H9 (cell line): Measurements from ENCODE around the gene NFASC. TPM values are rescaled to one million over a fixed set of nuclear protein-coding genes. Genes with fewer than 3 reads are reported as not detected.

Experiments
- DNase-seq: peaks from one replicate; pipeline ENCODE4 v3.0.0-alpha.2; 2017
- H2AFZ ChIP-seq: one replicate; pipeline ENCODE4 v1.6.1; 2013; ENCODE audit warnings: mild to moderate bottlenecking, low read length, control low read depth, moderate library complexity
- H2AK5ac ChIP-seq: 2 replicates; pipeline ENCODE4 v1.6.1; 2013; ENCODE audit warnings: low read length, control low read depth, mixed read lengths; ENCODE audit not compliant: insufficient read length
- H2BK120ac ChIP-seq: one replicate; pipeline ENCODE4 v1.6.1; 2013; ENCODE audit warnings: low read depth, mild to moderate bottlenecking, low read length, control low read depth, inconsistent platforms; ENCODE audit not compliant: poor library complexity, severe bottlenecking
- H2BK12ac ChIP-seq: 2 replicates; pipeline ENCODE4 v1.6.1; 2013; ENCODE audit warnings: low read length, control low read depth, mixed read lengths, low read depth; ENCODE audit not compliant: insufficient read length
- H2BK15ac ChIP-seq: 2 replicates; pipeline ENCODE4 v1.6.1; 2013; ENCODE audit warnings: low read depth, low read length, control low read depth
- H2BK20ac ChIP-seq: one replicate; pipeline ENCODE4 v1.6.1; 2013; ENCODE audit warnings: low read depth, mild to moderate bottlenecking, low read length, control low read depth, inconsistent platforms; ENCODE audit not compliant: poor library complexity, severe bottlenecking
- H2BK5ac ChIP-seq: 2 replicates; pipeline ENCODE4 v1.6.1; 2013; ENCODE audit warnings: low read length, control low read depth, mixed read lengths; ENCODE audit not compliant: insufficient read length
- H3K14ac ChIP-seq: 2 replicates; pipeline ENCODE4 v1.6.1; 2013; ENCODE audit warnings: low read length, control low read depth; ENCODE audit not compliant: insufficient read depth
- H3K18ac ChIP-seq: 2 replicates; pipeline ENCODE4 v1.6.1; 2013; ENCODE audit warnings: low read depth, mild to moderate bottlenecking, mixed read lengths, low read length, control low read depth; ENCODE audit not compliant: insufficient read length
- H3K23ac ChIP-seq: 2 replicates; pipeline ENCODE4 v1.6.1; 2013; ENCODE audit warnings: low read length, control low read depth, mixed read lengths, low read depth; ENCODE audit not compliant: insufficient read length
- H3K23me2 ChIP-seq: 2 replicates; pipeline ENCODE4 v1.6.1; 2013; ENCODE audit warnings: low read depth, mild to moderate bottlenecking, mixed read lengths, low read length, control low read depth; ENCODE audit not compliant: insufficient read length, poor library complexity, severe bottlenecking
- H3K27ac ChIP-seq: 2 replicates; pipeline ENCODE4 v1.5.1; 2013; ENCODE audit warnings: low read length, control low read depth, mixed read lengths, low read depth; ENCODE audit not compliant: insufficient read length
- H3K27me3 ChIP-seq: 2 replicates; pipeline ENCODE4 v1.6.1; 2013; ENCODE audit warnings: low read length, control low read depth, inconsistent platforms; ENCODE audit not compliant: insufficient read depth
- H3K4ac ChIP-seq: 2 replicates; pipeline ENCODE4 v1.6.1; 2013; ENCODE audit warnings: low read depth, mild to moderate bottlenecking, control low read depth, inconsistent platforms, low read length, moderate library complexity
- H3K4me1 ChIP-seq: 2 replicates; pipeline ENCODE4 v1.6.1; 2013; ENCODE audit warnings: low read length, control low read depth, inconsistent platforms; ENCODE audit not compliant: insufficient read depth
- H3K4me2 ChIP-seq: 2 replicates; pipeline ENCODE4 v1.6.1; 2013; ENCODE audit warnings: low read length, control low read depth, mixed read lengths; ENCODE audit not compliant: insufficient read length, insufficient read depth
- H3K56ac ChIP-seq: 2 replicates; pipeline ENCODE4 v1.6.1; 2013; ENCODE audit warnings: low read depth, mild to moderate bottlenecking, mixed read lengths, low read length, control low read depth; ENCODE audit not compliant: insufficient read length
- H3K79me1 ChIP-seq: 2 replicates; pipeline ENCODE4 v1.6.1; 2013; ENCODE audit warnings: low read depth, mild to moderate bottlenecking, moderate library complexity, low read length, control low read depth, inconsistent platforms; ENCODE audit not compliant: insufficient read depth, poor library complexity, severe bottlenecking
- H3K79me2 ChIP-seq: 2 replicates; pipeline ENCODE4 v1.6.1; 2013; ENCODE audit warnings: low read length, control low read depth, inconsistent platforms; ENCODE audit not compliant: insufficient read depth
- H3K9ac ChIP-seq: 2 replicates; pipeline ENCODE4 v1.6.1; 2013; ENCODE audit warnings: low read length, control low read depth, mixed read lengths; ENCODE audit not compliant: insufficient read length; ENCODE audit errors: extremely low read depth
- H3K9me3 ChIP-seq: one replicate; pipeline ENCODE4 v1.6.1; 2013; ENCODE audit warnings: low read depth, low read length, inconsistent platforms; ENCODE audit not compliant: control insufficient read depth
- H3T11ph ChIP-seq: one replicate; pipeline ENCODE4 v1.6.1; 2013; ENCODE audit warnings: mild to moderate bottlenecking, low read length, control low read depth, inconsistent platforms
- H4K20me1 ChIP-seq: one replicate; pipeline ENCODE4 v1.6.1; 2013; ENCODE audit not compliant: control insufficient read depth, insufficient read length, insufficient read depth
- H4K5ac ChIP-seq: 2 replicates; pipeline ENCODE4 v1.6.1; 2013; ENCODE audit warnings: low read depth, mild to moderate bottlenecking, mixed read lengths, low read length, control low read depth; ENCODE audit not compliant: insufficient read length
- H4K8ac ChIP-seq: replicated peaks from 2 replicates; pipeline ENCODE4 v1.6.1; 2013; ENCODE audit warnings: low read length, control low read depth, mixed read lengths, low read depth; ENCODE audit not compliant: insufficient read length
- H4K91ac ChIP-seq: 2 replicates; pipeline ENCODE4 v1.6.1; 2013; ENCODE audit warnings: low read depth, mild to moderate bottlenecking, moderate library complexity, mixed read lengths, low read length, control low read depth; ENCODE audit not compliant: insufficient read length
- H3K27ac Mint-ChIP-seq, 3 experiments: 2 replicates in 2 of 3; 3 replicates in 1 of 3; pipeline ENCODE4 v1.8.0; 2020 to 2021; ENCODE audit warnings: mixed read lengths in 3 of 3, mild to moderate bottlenecking in 1 of 3, moderate library complexity in 1 of 3
- H3K27me3 Mint-ChIP-seq: 2 replicates; pipeline ENCODE4 v1.8.0; 2021; ENCODE audit warnings: low read depth, mild to moderate bottlenecking, moderate library complexity, mixed read lengths
- H3K36me3 Mint-ChIP-seq, 3 experiments: 2 replicates in 2 of 3; 3 replicates in 1 of 3; pipeline ENCODE4 v1.8.0; 2020 to 2021; ENCODE audit warnings: low read depth in 3 of 3, mixed read lengths in 3 of 3; ENCODE audit not compliant: insufficient read depth in 1 of 3
- H3K4me1 Mint-ChIP-seq, 2 experiments: 2 replicates each; pipeline ENCODE4 v1.8.0; 2020; ENCODE audit warnings: mixed read lengths in 2 of 2
- H3K4me3 Mint-ChIP-seq, 2 experiments: 2 replicates in 1 of 2; 3 replicates in 1 of 2; pipeline ENCODE4 v1.8.0; 2020 to 2021; ENCODE audit warnings: mild to moderate bottlenecking in 2 of 2, mixed read lengths in 2 of 2, moderate library complexity in 1 of 2
- H3K9me3 Mint-ChIP-seq, 2 experiments: 2 replicates in 1 of 2; 3 replicates in 1 of 2; pipeline ENCODE4 v1.8.0; 2020; ENCODE audit warnings: mild to moderate bottlenecking in 2 of 2, mixed read lengths in 2 of 2, moderate library complexity in 1 of 2
- WGBS: extraction: QIAGEN DNeasy Blood & Tissue Kit; methylation state at CpG from one replicate; pipeline ENCODE4 v1.1.7; 2013; ENCODE audit warnings: missing lambda C conversion rate, low lambda C conversion rate, mixed read lengths; ENCODE audit not compliant: insufficient read length; ENCODE audit errors: extremely low coverage; 5-methylcytosine and 5-hydroxymethylcytosine counted together
- total RNA-seq: library from RNA; stranded (reverse); gene quantifications from 2 replicates; pipeline ENCODE4 v1.2.1, GENCODE V29; 2021
- TF ChIP-seq, protein P1 (sequence below): fragments of 200-600 bp; sonication (generic); conservative IDR thresholded peaks from 3 replicates; pipeline ENCODE4 v1.8.0; 2021; ENCODE audit warnings: antibody characterized with exemption, mild to moderate bottlenecking

Gene NFASC
- total RNA-seq, 1 experiment from 2014 or later, result 5.0 TPM

DNA sequence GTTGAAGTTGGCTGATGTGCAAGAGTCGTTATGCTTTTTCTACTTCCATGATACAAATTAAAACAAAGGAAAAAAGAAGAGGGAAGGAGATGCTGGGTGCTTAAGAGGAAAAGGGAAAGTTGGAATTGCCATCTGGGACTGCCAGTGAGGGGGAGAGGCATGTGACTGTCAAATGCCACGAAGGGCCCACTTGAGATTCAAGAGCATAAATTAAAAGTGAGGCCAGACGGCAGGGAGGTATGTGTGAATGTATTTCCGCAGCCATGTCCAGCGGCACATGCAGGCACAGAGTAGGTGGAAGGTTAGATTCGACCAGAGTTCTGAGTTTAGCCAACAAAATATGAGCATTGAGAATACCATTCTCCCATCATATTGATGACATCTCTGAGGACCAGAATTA lies 32.0 kb downstream of the NFASC start:
- Histone ChIP-seq H3T11ph (no peak overlapping the region), H2AFZ (no peak overlapping the region), H3K27me3 (no peaks in the 10 kb centered on the region), H3K79me1 (no peaks in the 10 kb centered on the region), H4K20me1 (no peaks in the 10 kb centered on the region), H2BK5ac (no peak overlapping the region), H2AK5ac (no peak overlapping the region), H2BK120ac (no peak overlapping the region), H3K9me3 (no peaks in the 10 kb centered on the region), H2BK15ac (no peak overlapping the region), H3K4ac (no peak overlapping the region), H4K8ac (no peak overlapping the region), H3K56ac (no peak overlapping the region), H3K27ac (no peak overlapping the region), H2BK12ac (no peak overlapping the region), H3K4me2 (no peak overlapping the region), H3K4me1 (no peaks in the 10 kb centered on the region), H3K9ac (no peak overlapping the region), H4K91ac (no peak overlapping the region), H4K5ac (no peak overlapping the region), H3K14ac (no peak overlapping the region), H2BK20ac (no peak overlapping the region), H3K23me2 (no peaks in the 10 kb centered on the region), H3K18ac (no peak overlapping the region), H3K23ac (no peak overlapping the region), H3K79me2 (no peaks in the 10 kb centered on the region)
- no peak for DNase-seq
- peaks cover 5% of the 10 kb centered on the region in 2 experiments for H3K4me1 Mint-ChIP-seq
- TF ChIP-seq, protein P1, sequence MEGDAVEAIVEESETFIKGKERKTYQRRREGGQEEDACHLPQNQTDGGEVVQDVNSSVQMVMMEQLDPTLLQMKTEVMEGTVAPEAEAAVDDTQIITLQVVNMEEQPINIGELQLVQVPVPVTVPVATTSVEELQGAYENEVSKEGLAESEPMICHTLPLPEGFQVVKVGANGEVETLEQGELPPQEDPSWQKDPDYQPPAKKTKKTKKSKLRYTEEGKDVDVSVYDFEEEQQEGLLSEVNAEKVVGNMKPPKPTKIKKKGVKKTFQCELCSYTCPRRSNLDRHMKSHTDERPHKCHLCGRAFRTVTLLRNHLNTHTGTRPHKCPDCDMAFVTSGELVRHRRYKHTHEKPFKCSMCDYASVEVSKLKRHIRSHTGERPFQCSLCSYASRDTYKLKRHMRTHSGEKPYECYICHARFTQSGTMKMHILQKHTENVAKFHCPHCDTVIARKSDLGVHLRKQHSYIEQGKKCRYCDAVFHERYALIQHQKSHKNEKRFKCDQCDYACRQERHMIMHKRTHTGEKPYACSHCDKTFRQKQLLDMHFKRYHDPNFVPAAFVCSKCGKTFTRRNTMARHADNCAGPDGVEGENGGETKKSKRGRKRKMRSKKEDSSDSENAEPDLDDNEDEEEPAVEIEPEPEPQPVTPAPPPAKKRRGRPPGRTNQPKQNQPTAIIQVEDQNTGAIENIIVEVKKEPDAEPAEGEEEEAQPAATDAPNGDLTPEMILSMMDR, result no peak
- H3K36me3 Mint-ChIP-seq, result no peaks in the 10 kb centered on the region
- no peaks in the 10 kb centered on the region for H3K9me3 Mint-ChIP-seq
- H3K27me3 Mint-ChIP-seq, result no peaks in the 10 kb centered on the region; the same call in 1 of the 2 replicates
- no CpG with 5 or more reads among the region's 6 CpGs for WGBS
- H3K27ac Mint-ChIP-seq, result peak overlapping the region in 1 of 3 experiments; percentile 3; a peak in 2 of 7 replicates
- H3K4me3 Mint-ChIP-seq, result no peak overlapping the region
